ENCODE results near the gene MICAL2. TPM values are rescaled to one million over a fixed set of nuclear protein-coding genes. Genes with fewer than 3 reads are reported as not detected.

Gene MICAL2
- total RNA-seq, 1 donor from 2014 or later: 20.8 TPM

GRCh38 chr11:12105471-12105870 lies 4.9 kb upstream of the MICAL2 start:
- no peak overlapping the region for H3K27ac Mint-ChIP-seq (ENCODE audit: unreplicated experiment)
- peaks cover 19% of the 10 kb centered on the region for H3K4me1 Mint-ChIP-seq (ENCODE audit: unreplicated experiment)
- no peaks in the 10 kb centered on the region for H3K27me3 Mint-ChIP-seq (ENCODE audit: unreplicated experiment)
- DNase-seq (ENCODE audit: extremely low spot score, unreplicated experiment): no peak
- TF ChIP-seq, protein P1, sequence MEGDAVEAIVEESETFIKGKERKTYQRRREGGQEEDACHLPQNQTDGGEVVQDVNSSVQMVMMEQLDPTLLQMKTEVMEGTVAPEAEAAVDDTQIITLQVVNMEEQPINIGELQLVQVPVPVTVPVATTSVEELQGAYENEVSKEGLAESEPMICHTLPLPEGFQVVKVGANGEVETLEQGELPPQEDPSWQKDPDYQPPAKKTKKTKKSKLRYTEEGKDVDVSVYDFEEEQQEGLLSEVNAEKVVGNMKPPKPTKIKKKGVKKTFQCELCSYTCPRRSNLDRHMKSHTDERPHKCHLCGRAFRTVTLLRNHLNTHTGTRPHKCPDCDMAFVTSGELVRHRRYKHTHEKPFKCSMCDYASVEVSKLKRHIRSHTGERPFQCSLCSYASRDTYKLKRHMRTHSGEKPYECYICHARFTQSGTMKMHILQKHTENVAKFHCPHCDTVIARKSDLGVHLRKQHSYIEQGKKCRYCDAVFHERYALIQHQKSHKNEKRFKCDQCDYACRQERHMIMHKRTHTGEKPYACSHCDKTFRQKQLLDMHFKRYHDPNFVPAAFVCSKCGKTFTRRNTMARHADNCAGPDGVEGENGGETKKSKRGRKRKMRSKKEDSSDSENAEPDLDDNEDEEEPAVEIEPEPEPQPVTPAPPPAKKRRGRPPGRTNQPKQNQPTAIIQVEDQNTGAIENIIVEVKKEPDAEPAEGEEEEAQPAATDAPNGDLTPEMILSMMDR (IDR thresholded peaks at IDR 0.05): no peak
- no peaks in the 10 kb centered on the region for H3K36me3 Mint-ChIP-seq (ENCODE audit: unreplicated experiment)
- H3K9me3 Mint-ChIP-seq (ENCODE audit: unreplicated experiment): no peaks in the 10 kb centered on the region
- H3K4me3 Mint-ChIP-seq (ENCODE audit: unreplicated experiment): no peak overlapping the region

GRCh38 chr11:12106101-12106500 lies 4.3 kb upstream of the MICAL2 start:
- no peak for DNase-seq (ENCODE audit: extremely low spot score, unreplicated experiment)
- Mint-ChIP-seq H3K4me3 (ENCODE audit: unreplicated experiment) (no peak overlapping the region), H3K27me3 (ENCODE audit: unreplicated experiment) (no peaks in the 10 kb centered on the region), H3K9me3 (ENCODE audit: unreplicated experiment) (no peaks in the 10 kb centered on the region), H3K4me1 (ENCODE audit: unreplicated experiment) (peaks cover 12% of the 10 kb centered on the region), H3K36me3 (ENCODE audit: unreplicated experiment) (no peaks in the 10 kb centered on the region), H3K27ac (ENCODE audit: unreplicated experiment) (no peak overlapping the region)
- TF ChIP-seq, protein P1 (IDR thresholded peaks at IDR 0.05): no peak

GRCh38 chr11:12106501-12106900 lies 3.9 kb upstream of the MICAL2 start:
- no peaks in the 10 kb centered on the region for H3K9me3 Mint-ChIP-seq (ENCODE audit: unreplicated experiment)
- TF ChIP-seq, protein P1 (IDR thresholded peaks at IDR 0.05): no peak

GRCh38 chr11:12108875-12109453 lies 1.4 kb upstream of the MICAL2 start:
- Mint-ChIP-seq H3K9me3 (ENCODE audit: unreplicated experiment) (no peaks in the 10 kb centered on the region), H3K27me3 (ENCODE audit: unreplicated experiment) (no peaks in the 10 kb centered on the region), H3K4me1 (ENCODE audit: unreplicated experiment) (peaks cover 12% of the 10 kb centered on the region), H3K4me3 (ENCODE audit: unreplicated experiment) (no peak overlapping the region), H3K27ac (ENCODE audit: unreplicated experiment) (no peak overlapping the region), H3K36me3 (ENCODE audit: unreplicated experiment) (no peaks in the 10 kb centered on the region)
- TF ChIP-seq, protein P1 (IDR thresholded peaks at IDR 0.05): no peak
- no peak for DNase-seq (ENCODE audit: extremely low spot score, unreplicated experiment)

More at GRCh38 chr11:12106501-12106900, 3.9 kb upstream of the MICAL2 start:
- H3K27me3 Mint-ChIP-seq (ENCODE audit: unreplicated experiment): no peaks in the 10 kb centered on the region
- no peak overlapping the region for H3K4me3 Mint-ChIP-seq (ENCODE audit: unreplicated experiment)
- no peak for DNase-seq (ENCODE audit: extremely low spot score, unreplicated experiment)
- no peaks in the 10 kb centered on the region for H3K36me3 Mint-ChIP-seq (ENCODE audit: unreplicated experiment)
- no peak overlapping the region for H3K27ac Mint-ChIP-seq (ENCODE audit: unreplicated experiment)
- peaks cover 15% of the 10 kb centered on the region for H3K4me1 Mint-ChIP-seq (ENCODE audit: unreplicated experiment)

DNA sequence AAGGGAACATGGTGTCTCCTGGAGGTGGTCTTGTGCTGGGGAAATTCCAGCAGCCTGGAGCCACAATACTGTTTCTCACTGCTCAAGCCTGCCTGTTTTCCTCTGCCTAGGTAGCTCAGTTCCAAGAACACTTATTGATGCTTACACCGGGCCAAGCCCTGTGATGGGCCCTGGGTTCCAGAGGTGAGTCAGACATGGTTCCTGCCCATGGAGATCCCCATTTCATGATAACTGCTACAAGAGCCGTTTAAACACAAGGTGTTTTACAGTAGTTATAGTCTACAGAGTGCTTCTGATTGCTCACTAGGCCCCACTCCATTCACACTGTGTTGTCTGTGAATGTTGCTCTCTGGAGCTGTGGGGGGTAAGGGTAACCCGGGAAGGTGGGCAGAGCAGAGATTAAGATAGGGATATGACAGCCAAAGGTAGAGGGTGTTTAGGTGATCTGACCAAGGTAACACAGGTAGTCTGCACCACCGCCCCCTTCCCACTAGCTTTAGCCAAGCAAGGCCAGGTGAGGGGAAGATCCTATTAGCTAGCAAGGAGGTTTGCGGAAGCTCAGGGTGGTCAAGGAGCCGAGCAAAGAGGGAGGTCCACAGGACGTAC lies 696 bp upstream of the MICAL2 start:
- Mint-ChIP-seq H3K4me3 (ENCODE audit: unreplicated experiment) (peak overlapping the region; percentile 65), H3K4me1 (ENCODE audit: unreplicated experiment) (peaks cover 11% of the 10 kb centered on the region), H3K27ac (ENCODE audit: unreplicated experiment) (no peak overlapping the region), H3K9me3 (ENCODE audit: unreplicated experiment) (no peaks in the 10 kb centered on the region), H3K36me3 (ENCODE audit: unreplicated experiment) (no peaks in the 10 kb centered on the region), H3K27me3 (ENCODE audit: unreplicated experiment) (no peaks in the 10 kb centered on the region)
- no peak for DNase-seq (ENCODE audit: extremely low spot score, unreplicated experiment)
- TF ChIP-seq, protein P1 (IDR thresholded peaks at IDR 0.05): no peak

All from osteocyte (in vitro differentiated cells).